Breast epithelium (tissue), 4 donors: ENCODE results near the gene CEP89. TPM values are rescaled to one million over a fixed set of nuclear protein-coding genes. Genes with fewer than 3 reads are reported as not detected.

Experiments
- DNase-seq, 2 donors: peaks; one replicate each; pipeline ENCODE4 v3.0.0-alpha.2; 2019; ENCODE audit warnings: low spot score in 2 of 2
- H3K27ac ChIP-seq, 2 donors: fragments of 200-600 bp; sonication (generic) in 1 of 2; one replicate each; pipeline ENCODE4 v1.5.1; 2016 to 2019; ENCODE audit warnings: mild to moderate bottlenecking in 1 of 2
- H3K27me3 ChIP-seq, 2 donors: fragments of 200-600 bp; sonication (generic) in 1 of 2; one replicate each; pipeline versions ENCODE4 v1.5.1 to v1.6.0; 2017 to 2019; ENCODE audit warnings: control low read depth in 1 of 2, mild to moderate bottlenecking in 1 of 2
- H3K36me3 ChIP-seq: fragments of 200-600 bp; one replicate; pipeline ENCODE4 v1.5.1; 2019
- H3K4me1 ChIP-seq, 2 donors: fragments of 200-600 bp; sonication (generic); one replicate each; pipeline ENCODE4 v1.5.1; 2016 to 2019; ENCODE audit warnings: control low read depth in 1 of 2
- H3K4me3 ChIP-seq, 3 donors: fragments of 200-600 bp; sonication (generic); 1 replicate in 2 of 3; 2 replicates in 1 of 3; pipeline ENCODE4 v1.5.1; 2016 to 2019; ENCODE audit warnings: mild to moderate bottlenecking in 3 of 3, moderate library complexity in 2 of 3
- H3K9me3 ChIP-seq, 2 donors: fragments of 200-600 bp; sonication (generic) in 1 of 2; one replicate each; pipeline ENCODE4 v1.5.1; 2016 to 2019; ENCODE audit warnings: control low read depth in 1 of 2
- CTCF ChIP-seq, 3 donors: fragments of 450-650 bp; IDR thresholded peaks; one replicate each; pipeline ENCODE4 v1.5.1; 2016 to 2017; ENCODE audit warnings: antibody characterized with exemption in 3 of 3, mild to moderate bottlenecking in 3 of 3, moderate library complexity in 3 of 3
- POLR2A ChIP-seq: fragments of 450-650 bp; IDR thresholded peaks from one replicate; pipeline ENCODE4 v1.6.1; 2016; ENCODE audit warnings: antibody characterized with exemption, mild to moderate bottlenecking, moderate library complexity
- POLR2AphosphoS5 ChIP-seq, 3 donors: sonication (generic); formaldehyde crosslinking; IDR thresholded peaks; one replicate each; pipeline ENCODE4 v1.6.1; 2017; ENCODE audit warnings: antibody characterized with exemption in 3 of 3
- intact Hi-C: fragments of 100-400 bp; cut with DNase I; formaldehyde crosslinking; loops from one replicate; pipeline ENCODE4 v1.15.1; 2023; ENCODE audit warnings: low total_unique reads
- total RNA-seq, 3 donors: library from RNA; depleted of rRNA; stranded (reverse); fragments of >200 nt; gene quantifications; one replicate each; pipeline ENCODE4 v1.1.0, GENCODE V29; 2016

The CEP89 gene
- total RNA-seq, 3 donors from 2014 or later: 9.3 to 17.4 (median 16.7) TPM

DNA sequence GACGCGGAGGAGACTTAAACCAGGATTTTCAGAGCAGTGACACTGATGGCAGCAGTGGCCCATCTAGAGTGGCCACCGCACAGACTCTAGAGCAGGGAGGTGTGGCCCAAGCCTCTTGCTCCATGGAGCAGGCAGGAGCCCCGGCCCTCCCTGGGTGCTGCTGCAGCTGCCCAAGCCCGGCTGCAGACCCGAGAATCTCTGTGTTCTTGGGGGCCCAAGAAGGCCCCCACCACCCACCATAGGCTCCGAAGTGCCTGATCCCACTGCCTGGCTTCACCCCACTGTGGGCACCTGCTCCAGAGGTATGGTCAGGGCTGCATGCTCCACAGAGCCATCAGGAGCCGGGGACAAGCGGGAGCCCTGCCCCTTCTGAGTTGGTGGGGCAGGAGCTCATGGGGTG is 36.1 kb downstream of the CEP89 start:
- H3K4me1 ChIP-seq: no peaks in the 10 kb centered on the region
- H3K27ac ChIP-seq: no peak overlapping the region
- TF ChIP-seq POLR2AphosphoS5 (IDR thresholded peaks at IDR 0.05) (no peak), CTCF (IDR thresholded peaks at IDR 0.05) (no peak), POLR2A (no peak)
- no peak for DNase-seq
- H3K4me3 ChIP-seq: no peak overlapping the region
- no peaks in the 10 kb centered on the region for H3K9me3 ChIP-seq
- no peaks in the 10 kb centered on the region for H3K36me3 ChIP-seq
- H3K27me3 ChIP-seq: no peaks in the 10 kb centered on the region
- intact Hi-C loops: no loop called here

DNA sequence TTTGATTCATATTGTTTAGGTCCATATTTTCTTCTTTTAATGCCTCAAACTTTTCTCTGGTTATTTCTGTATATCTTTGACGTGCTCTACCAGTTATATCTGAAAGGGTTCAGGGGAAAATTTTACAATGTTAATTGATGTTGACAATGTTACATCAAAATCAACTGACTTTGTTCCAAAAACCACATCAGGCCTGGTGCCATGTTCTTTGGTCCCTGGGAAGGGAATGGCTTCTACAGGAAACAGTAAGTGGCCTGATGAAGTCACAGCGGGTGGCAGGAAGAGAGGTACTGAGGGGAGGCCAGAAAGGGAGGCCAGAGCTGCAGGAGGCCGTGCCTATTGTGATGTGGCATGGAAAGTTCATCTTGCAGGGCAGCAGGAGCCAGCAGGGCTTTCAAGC is 38.2 kb downstream of the CEP89 start:
- Histone ChIP-seq H3K27ac (no peak overlapping the region), H3K36me3 (no peaks in the 10 kb centered on the region), H3K4me3 (no peak overlapping the region), H3K9me3 (peaks cover 1 to 4% of the 10 kb centered on the region in 2 donors), H3K27me3 (no peaks in the 10 kb centered on the region), H3K4me1 (no peaks in the 10 kb centered on the region)
- TF ChIP-seq CTCF (IDR thresholded peaks at IDR 0.05) (no peak), POLR2A (no peak), POLR2AphosphoS5 (IDR thresholded peaks at IDR 0.05) (no peak)
- no peak for DNase-seq
- intact Hi-C loops: no loop called here

DNA sequence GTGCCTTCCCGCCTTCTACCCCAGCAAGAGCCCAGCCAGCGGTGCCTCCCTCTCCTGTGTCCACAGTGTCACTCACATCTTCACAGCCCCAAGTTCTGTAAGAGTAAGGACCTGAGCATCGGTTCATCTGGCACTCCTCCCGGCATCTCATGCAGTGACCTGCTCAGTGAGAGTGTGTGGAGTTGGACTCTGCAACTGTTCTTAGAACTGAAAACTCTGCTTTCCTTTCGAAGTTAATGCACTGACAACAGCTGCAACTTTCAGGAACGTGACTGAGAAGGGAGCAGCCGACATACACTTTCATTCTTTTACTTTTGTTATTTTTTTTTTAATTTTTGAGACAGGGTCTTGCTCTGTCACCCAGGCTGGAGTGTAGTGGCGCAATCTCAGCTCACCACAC is 41.2 kb downstream of the CEP89 start:
- intact Hi-C loops: no loop called here
- H3K36me3 ChIP-seq: no peaks in the 10 kb centered on the region
- no peak overlapping the region for H3K4me3 ChIP-seq
- H3K4me1 ChIP-seq: no peaks in the 10 kb centered on the region
- no peak for DNase-seq
- H3K27ac ChIP-seq: no peak overlapping the region
- H3K27me3 ChIP-seq: no peaks in the 10 kb centered on the region
- no peak for TF ChIP-seq POLR2AphosphoS5 (IDR thresholded peaks at IDR 0.05)
- no peak for TF ChIP-seq POLR2A
- TF ChIP-seq CTCF (IDR thresholded peaks at IDR 0.05): no peak
- peaks cover 7 to 11% of the 10 kb centered on the region in 2 donors for H3K9me3 ChIP-seq

DNA sequence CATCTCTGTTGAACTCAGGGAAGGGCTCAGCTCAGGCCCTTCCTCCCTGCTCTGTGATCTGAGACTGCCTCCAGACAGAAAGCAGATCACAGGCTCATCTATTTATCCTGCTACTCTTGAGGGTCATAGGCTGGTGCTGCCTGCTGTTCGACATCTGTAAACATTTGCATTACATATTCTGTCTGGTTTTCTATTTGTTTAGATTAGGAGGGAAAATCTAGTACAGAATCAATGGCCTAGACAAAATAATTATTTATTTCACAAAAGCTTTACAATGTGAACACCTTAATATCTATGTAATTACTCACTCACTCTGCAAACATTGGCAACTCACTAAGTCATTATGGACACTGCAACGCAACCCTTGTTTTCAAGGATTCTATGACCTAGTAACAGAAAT is 43.0 kb downstream of the CEP89 start:
- Histone ChIP-seq H3K36me3 (no peaks in the 10 kb centered on the region), H3K4me1 (no peaks in the 10 kb centered on the region), H3K27ac (no peak overlapping the region), H3K27me3 (no peaks in the 10 kb centered on the region), H3K9me3 (peaks cover 7 to 11% of the 10 kb centered on the region in 2 donors), H3K4me3 (no peak overlapping the region)
- intact Hi-C loops: no loop called here
- no peak for DNase-seq
- no peak for TF ChIP-seq CTCF (IDR thresholded peaks at IDR 0.05)
- no peak for TF ChIP-seq POLR2AphosphoS5 (IDR thresholded peaks at IDR 0.05)
- TF ChIP-seq POLR2A: no peak

DNA sequence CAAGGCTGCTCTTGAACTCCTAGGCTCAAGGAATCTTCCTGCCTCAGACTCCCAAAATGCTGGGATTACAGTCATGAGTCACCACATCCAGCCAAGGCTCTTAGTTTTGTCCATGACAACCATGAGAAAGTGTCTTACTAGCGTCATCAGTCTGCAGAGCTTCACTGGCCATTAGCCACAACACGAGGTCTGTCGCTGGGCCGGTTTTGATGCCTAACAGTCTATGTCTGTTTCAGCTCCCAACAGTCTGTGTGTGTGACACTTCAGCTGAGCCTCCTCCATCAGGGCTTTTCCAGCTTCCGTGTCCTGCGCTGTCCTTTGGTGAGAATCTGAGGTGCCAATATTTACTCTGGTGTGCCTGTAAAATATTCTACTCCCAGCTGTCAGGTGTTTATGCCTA is 47.6 kb downstream of the CEP89 start:
- Histone ChIP-seq H3K9me3 (peaks cover 7 to 11% of the 10 kb centered on the region in 2 donors), H3K36me3 (no peaks in the 10 kb centered on the region), H3K4me3 (no peak overlapping the region), H3K27me3 (no peaks in the 10 kb centered on the region), H3K27ac (no peak overlapping the region), H3K4me1 (no peaks in the 10 kb centered on the region)
- intact Hi-C loops: no loop called here
- no peak for DNase-seq
- TF ChIP-seq POLR2A: no peak
- TF ChIP-seq POLR2AphosphoS5 (IDR thresholded peaks at IDR 0.05): no peak
- TF ChIP-seq CTCF (IDR thresholded peaks at IDR 0.05): no peak
